ENCODE measurements around the gene GNPDA1. TPM values are rescaled to one million over a fixed set of nuclear protein-coding genes. Genes with fewer than 3 reads are reported as not detected.

The GNPDA1 gene
- polyA plus RNA-seq, 1 of the 3 experiments (the other 2 are of a cell fraction) = 23.9 TPM

- TF ChIP-seq GATA2 (CRISPR knock-in tag; IDR thresholded peaks at IDR 0.05) = no peak
- TF ChIP-seq MEF2A (IDR thresholded peaks at IDR 0.05; ENCODE audit: borderline replicate concordance, low read depth) = no peak
- no peak for TF ChIP-seq RCOR1 (IDR thresholded peaks at IDR 0.05; ENCODE audit: low read length)
- no peak for TF ChIP-seq TEAD4 (IDR thresholded peaks at IDR 0.05; ENCODE audit: borderline replicate concordance, insufficient read depth)
- TF ChIP-seq, protein P1, sequence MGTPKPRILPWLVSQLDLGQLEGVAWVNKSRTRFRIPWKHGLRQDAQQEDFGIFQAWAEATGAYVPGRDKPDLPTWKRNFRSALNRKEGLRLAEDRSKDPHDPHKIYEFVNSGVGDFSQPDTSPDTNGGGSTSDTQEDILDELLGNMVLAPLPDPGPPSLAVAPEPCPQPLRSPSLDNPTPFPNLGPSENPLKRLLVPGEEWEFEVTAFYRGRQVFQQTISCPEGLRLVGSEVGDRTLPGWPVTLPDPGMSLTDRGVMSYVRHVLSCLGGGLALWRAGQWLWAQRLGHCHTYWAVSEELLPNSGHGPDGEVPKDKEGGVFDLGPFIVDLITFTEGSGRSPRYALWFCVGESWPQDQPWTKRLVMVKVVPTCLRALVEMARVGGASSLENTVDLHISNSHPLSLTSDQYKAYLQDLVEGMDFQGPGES (IDR thresholded peaks at IDR 0.05; ENCODE audit: low read depth, low read length) = no peak
- no peak for TF ChIP-seq NFIC (IDR thresholded peaks at IDR 0.05; ENCODE audit: borderline replicate concordance)
- no peak for TF ChIP-seq FOSL2 (IDR thresholded peaks at IDR 0.05; ENCODE audit: borderline replicate concordance, low read depth)
- TF ChIP-seq NRF1 (IDR thresholded peaks at IDR 0.05; ENCODE audit: low read depth, low read length) = no peak
- no peak for TF ChIP-seq USF1 (IDR thresholded peaks at IDR 0.05; ENCODE audit: borderline replicate concordance, low read depth)
Measured at GRCh38 chr5:142011572-142012185, 1.1 kb downstream of the GNPDA1 start (continued).

GRCh38 chr5:142009886-142010285 is 2.9 kb downstream of the GNPDA1 start:
- Histone ChIP-seq H3K9me2 (no peaks in the 10 kb centered on the region), H4K20me1 (ENCODE audit: insufficient read depth) (no peaks in the 10 kb centered on the region), H3K4me3 (ENCODE audit: low read depth in 2 of 2, low read length in 1 of 2) (no peak overlapping the region), H3K4me1 (ENCODE audit: control insufficient read depth in 1 of 2, insufficient read depth in 2 of 2, low read depth in 1 of 2, low read length in 1 of 2) (peaks cover 13 to 17% of the 10 kb centered on the region in 2 experiments; a peak in 3 of 4 replicates), H3F3A (replicated peaks; ENCODE audit: insufficient read depth) (peaks cover 7% of the 10 kb centered on the region), H3K9me3 (no peaks in the 10 kb centered on the region), H2AFZ (ENCODE audit: low read depth) (no peak overlapping the region), H3K36me3 (replicated peaks in 1 of 2; ENCODE audit: control insufficient read depth in 1 of 2, insufficient read depth in 2 of 2, low read length in 1 of 2) (peaks cover 14 to 36% of the 10 kb centered on the region in 2 experiments), H3K4me2 (no peak overlapping the region), H3K79me2 (ENCODE audit: insufficient read depth) (no peaks in the 10 kb centered on the region), H3K9ac (no peak overlapping the region), H3K27me3 (ENCODE audit: insufficient read depth) (no peaks in the 10 kb centered on the region), H3K27ac (ENCODE audit: low read depth in 2 of 2, low read length in 1 of 2) (no peak overlapping the region)
- DNase-seq = no peak
- 89% methylated on average over 4 of the region's 4 CpGs for WGBS (ENCODE audit: low lambda C conversion rate)
- TF ChIP-seq NFIC (IDR thresholded peaks at IDR 0.05; ENCODE audit: borderline replicate concordance) (no peak), CHD2 (IDR thresholded peaks at IDR 0.05; ENCODE audit: low read length, partially characterized antibody) (no peak), ELF1 (IDR thresholded peaks at IDR 0.05) (no peak), TCF12 (IDR thresholded peaks at IDR 0.05) (no peak), SMC3 (IDR thresholded peaks at IDR 0.05; ENCODE audit: low read depth, low read length) (no peak), NRF1 (IDR thresholded peaks at IDR 0.05; ENCODE audit: low read depth, low read length) (no peak), RXRA (IDR thresholded peaks at IDR 0.05; ENCODE audit: borderline replicate concordance, low read depth) (no peak), RFX5 (IDR thresholded peaks at IDR 0.05; ENCODE audit: low read length) (no peak), EP300 (IDR thresholded peaks at IDR 0.05; ENCODE audit: borderline replicate concordance in 1 of 2, low read depth in 1 of 2, low read length in 1 of 2) (no peak), EZH2phosphoT487 (IDR thresholded peaks at IDR 0.05; ENCODE audit: borderline replicate concordance, low read depth) (no peak), YY1 (IDR thresholded peaks at IDR 0.05; ENCODE audit: low read depth) (no peak), JUND (IDR thresholded peaks at IDR 0.05) (no peak)
- TF ChIP-seq, protein P2, sequence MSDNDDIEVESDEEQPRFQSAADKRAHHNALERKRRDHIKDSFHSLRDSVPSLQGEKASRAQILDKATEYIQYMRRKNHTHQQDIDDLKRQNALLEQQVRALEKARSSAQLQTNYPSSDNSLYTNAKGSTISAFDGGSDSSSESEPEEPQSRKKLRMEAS (IDR thresholded peaks at IDR 0.05; ENCODE audit: low read depth) = no peak
- TF ChIP-seq, protein P1 (IDR thresholded peaks at IDR 0.05; ENCODE audit: low read depth, low read length) = no peak
- ChIA-PET POLR2A (no interaction called here), CTCF (interaction anchor here (1.0 to 10.7 kb wide), 7 partner anchors 8 to 142 kb away, joined by 3 to 158 read pairs (median 4); no protein-coding TSS in a partner anchor)

Data from SK-N-SH (cell line).